Lower lobe of right lung (tissue), 2 donors: ENCODE results near the gene LGR6. TPM values are rescaled to one million over a fixed set of nuclear protein-coding genes. Genes with fewer than 3 reads are reported as not detected.

Experiments used
- ATAC-seq, 2 donors: fragments of 200-7000 bp; cut with Tn5 transposase; one replicate each; pipeline ENCODE4 v1.9.1; 2020 to 2022; ENCODE audit warnings: mild to moderate bottlenecking in 2 of 2, moderate library complexity in 2 of 2
- DNase-seq: peaks from one replicate; pipeline ENCODE4 v3.0.0-alpha.2; 2020
- H3K27ac ChIP-seq: fragments of 200-600 bp; one replicate; pipeline ENCODE4 v1.8.0; 2022
- H3K27me3 ChIP-seq: fragments of 200-600 bp; one replicate; pipeline ENCODE4 v1.8.0; 2022; ENCODE audit warnings: low read depth
- H3K36me3 ChIP-seq: fragments of 200-600 bp; one replicate; pipeline ENCODE4 v1.8.0; 2022; ENCODE audit warnings: mild to moderate bottlenecking
- H3K4me1 ChIP-seq: fragments of 200-600 bp; one replicate; pipeline ENCODE4 v1.8.0; 2022
- H3K4me3 ChIP-seq: fragments of 200-600 bp; one replicate; pipeline ENCODE4 v1.8.0; 2022; ENCODE audit warnings: mild to moderate bottlenecking
- H3K9me3 ChIP-seq: fragments of 200-600 bp; one replicate; pipeline ENCODE4 v1.8.0; 2022
- intact Hi-C: fragments of 100-400 bp; cut with DNase I; formaldehyde crosslinking; loops from one replicate; pipeline ENCODE4 v1.11.0; 2022
- total RNA-seq: library from RNA; stranded (reverse); fragmentation: NEBNext Ultra II Directional; extraction: Animal tissue kit (Norgen Biotek cat#: 25700); gene quantifications from one replicate; pipeline ENCODE4 v1.2.1, GENCODE V29; 2021
- TF ChIP-seq, protein P1 (sequence below): fragments of 200-600 bp; IDR thresholded peaks from one replicate; pipeline ENCODE4 v1.8.0; 2022; ENCODE audit warnings: antibody characterized with exemption, mild to moderate bottlenecking
- donor health status: DM: no; HTN: yes; CAD: no; lungs with severe emphysema.

LGR6 gene
- total RNA-seq, 1 donor from 2014 or later = 1.7 TPM

GRCh38 chr1:202304375-202304774, 110.8 kb downstream of the LGR6 start:
- ATAC-seq (no peak), DNase-seq (no peak)
- no peak overlapping the region for H3K4me3 ChIP-seq
- no peaks in the 10 kb centered on the region for H3K4me1 ChIP-seq
- no peaks in the 10 kb centered on the region for H3K27me3 ChIP-seq
- no peaks in the 10 kb centered on the region for H3K9me3 ChIP-seq
- TF ChIP-seq, protein P1, sequence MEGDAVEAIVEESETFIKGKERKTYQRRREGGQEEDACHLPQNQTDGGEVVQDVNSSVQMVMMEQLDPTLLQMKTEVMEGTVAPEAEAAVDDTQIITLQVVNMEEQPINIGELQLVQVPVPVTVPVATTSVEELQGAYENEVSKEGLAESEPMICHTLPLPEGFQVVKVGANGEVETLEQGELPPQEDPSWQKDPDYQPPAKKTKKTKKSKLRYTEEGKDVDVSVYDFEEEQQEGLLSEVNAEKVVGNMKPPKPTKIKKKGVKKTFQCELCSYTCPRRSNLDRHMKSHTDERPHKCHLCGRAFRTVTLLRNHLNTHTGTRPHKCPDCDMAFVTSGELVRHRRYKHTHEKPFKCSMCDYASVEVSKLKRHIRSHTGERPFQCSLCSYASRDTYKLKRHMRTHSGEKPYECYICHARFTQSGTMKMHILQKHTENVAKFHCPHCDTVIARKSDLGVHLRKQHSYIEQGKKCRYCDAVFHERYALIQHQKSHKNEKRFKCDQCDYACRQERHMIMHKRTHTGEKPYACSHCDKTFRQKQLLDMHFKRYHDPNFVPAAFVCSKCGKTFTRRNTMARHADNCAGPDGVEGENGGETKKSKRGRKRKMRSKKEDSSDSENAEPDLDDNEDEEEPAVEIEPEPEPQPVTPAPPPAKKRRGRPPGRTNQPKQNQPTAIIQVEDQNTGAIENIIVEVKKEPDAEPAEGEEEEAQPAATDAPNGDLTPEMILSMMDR = no peak
- H3K36me3 ChIP-seq = no peaks in the 10 kb centered on the region
- intact Hi-C loops = no loop called here
- no peak overlapping the region for H3K27ac ChIP-seq

DNA sequence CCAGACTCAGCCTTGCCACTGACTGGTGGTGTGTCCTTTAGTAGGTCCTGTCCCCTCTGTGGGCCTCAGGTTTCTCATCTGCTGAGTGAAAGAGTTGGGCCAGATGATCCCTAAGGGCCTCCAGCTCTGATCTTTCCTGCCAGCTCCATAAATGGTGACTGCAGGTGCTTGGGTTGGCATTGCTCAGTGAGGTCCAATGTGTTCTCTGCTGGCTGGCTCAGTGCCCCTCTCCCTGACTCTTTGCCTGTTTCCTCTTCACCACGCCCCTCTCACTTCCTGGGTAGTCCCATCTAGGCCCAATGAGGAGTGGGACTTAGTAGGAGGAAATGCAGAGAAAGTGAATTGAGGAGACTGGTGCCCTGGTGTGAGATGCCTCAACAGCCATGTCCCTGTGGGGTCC, 111.6 kb downstream of the LGR6 start:
- intact Hi-C loops = no loop called here
- no peaks in the 10 kb centered on the region for H3K27me3 ChIP-seq
- ATAC-seq (no peak), DNase-seq (no peak)
- no peaks in the 10 kb centered on the region for H3K4me1 ChIP-seq
- TF ChIP-seq, protein P1 = no peak
- no peaks in the 10 kb centered on the region for H3K9me3 ChIP-seq
- H3K36me3 ChIP-seq = no peaks in the 10 kb centered on the region
- H3K4me3 ChIP-seq = no peak overlapping the region
- no peak overlapping the region for H3K27ac ChIP-seq

DNA sequence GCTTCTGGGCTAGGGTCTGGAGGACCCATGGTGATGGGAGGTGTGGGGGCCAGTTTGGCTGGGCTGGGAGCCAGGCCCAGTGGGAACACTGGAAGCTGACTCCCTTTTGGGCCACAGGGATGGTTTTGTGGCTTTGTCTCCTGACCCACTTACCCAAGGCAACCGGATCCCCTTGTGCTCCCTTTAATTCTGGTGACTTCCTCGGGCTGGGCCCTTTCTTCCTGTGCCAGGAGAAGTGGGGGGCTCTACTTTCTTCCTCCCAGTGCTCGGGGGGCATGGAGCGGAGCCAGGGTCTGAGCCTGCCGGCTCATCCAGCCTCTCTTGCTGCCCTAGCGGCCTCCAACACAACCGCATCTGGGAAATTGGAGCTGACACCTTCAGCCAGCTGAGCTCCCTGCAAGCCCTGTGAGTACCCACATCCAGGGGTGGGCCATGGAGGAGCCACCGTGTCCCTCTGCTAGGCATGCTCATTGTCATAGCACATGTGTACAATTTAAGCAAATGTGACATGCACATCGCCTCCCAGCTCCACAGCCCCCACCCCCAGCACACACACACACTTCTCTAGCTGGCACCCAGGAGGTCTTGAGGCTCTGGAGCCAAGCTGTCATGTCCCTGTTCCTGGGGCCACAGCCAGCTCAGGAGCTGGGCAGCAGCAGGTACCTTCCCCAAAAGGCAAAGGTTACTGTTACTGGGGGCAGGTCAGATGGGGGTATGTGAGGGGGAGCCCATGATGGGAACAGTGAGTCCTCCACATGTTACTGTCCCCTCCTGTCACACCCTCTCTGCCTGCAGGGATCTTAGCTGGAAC, 113.1 kb downstream of the LGR6 start:
- no peaks in the 10 kb centered on the region for H3K36me3 ChIP-seq
- no peak overlapping the region for H3K27ac ChIP-seq
- ATAC-seq = no peak
- DNase-seq = no peak
- no peaks in the 10 kb centered on the region for H3K9me3 ChIP-seq
- intact Hi-C loops = no loop called here
- H3K4me3 ChIP-seq = no peak overlapping the region
- H3K27me3 ChIP-seq = no peaks in the 10 kb centered on the region
- TF ChIP-seq, protein P1 = no peak
- peaks cover 1% of the 10 kb centered on the region for H3K4me1 ChIP-seq

GRCh38 chr1:202310071-202310725, 116.6 kb downstream of the LGR6 start:
- TF ChIP-seq, protein P1 = no peak
- H3K9me3 ChIP-seq = no peaks in the 10 kb centered on the region
- H3K4me3 ChIP-seq = no peak overlapping the region
- H3K4me1 ChIP-seq = peaks cover 6% of the 10 kb centered on the region
- ATAC-seq = no peak
- intact Hi-C loops = loop anchor here (10.0 kb wide), 1 partner anchor 115 kb away; the partner anchor contains the start of gene LGR6
- no peak for DNase-seq
- no peaks in the 10 kb centered on the region for H3K36me3 ChIP-seq
- H3K27ac ChIP-seq = no peak overlapping the region
- H3K27me3 ChIP-seq = no peaks in the 10 kb centered on the region

DNA sequence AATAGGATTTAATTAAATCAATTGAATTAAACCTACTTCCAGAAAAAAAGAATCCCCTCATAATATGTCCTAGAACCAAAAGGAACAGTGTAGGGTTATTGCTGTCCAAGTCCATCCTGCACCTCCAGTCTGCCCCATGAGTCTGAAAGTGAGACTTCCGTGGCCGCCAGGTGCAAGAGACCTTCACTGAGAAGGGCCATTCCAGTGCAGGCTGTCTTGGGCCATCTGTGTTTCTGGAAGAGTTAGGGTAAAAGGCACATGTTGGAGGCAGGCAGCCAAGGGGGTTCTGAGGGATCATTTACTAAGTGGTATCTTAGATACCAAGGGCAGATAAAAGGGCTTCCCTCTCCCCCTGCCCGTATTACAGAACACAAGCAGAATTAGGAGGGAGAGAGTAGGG, 117.1 kb downstream of the LGR6 start:
- TF ChIP-seq, protein P1 = no peak
- Histone ChIP-seq H3K27me3 (no peaks in the 10 kb centered on the region), H3K9me3 (no peaks in the 10 kb centered on the region), H3K27ac (no peak overlapping the region), H3K4me3 (no peak overlapping the region), H3K4me1 (peaks cover 6% of the 10 kb centered on the region), H3K36me3 (no peaks in the 10 kb centered on the region)
- intact Hi-C loops = loop anchor here (10.0 kb wide), 1 partner anchor 116 kb away; the partner anchor contains the start of gene LGR6
- DNase-seq = no peak
- ATAC-seq = no peak
